GM19324 (cell line): ENCODE data around the gene NR4A1.

Experiments used
- ATAC-seq: cut with Tn5 transposase; IDR thresholded peaks from one replicate; pipeline ENCODE4 v1.9.1; 2021; ENCODE audit warnings: mild to moderate bottlenecking, moderate library complexity; ENCODE audit not compliant: unreplicated experiment, low FRiP score

The NR4A1 gene

DNA sequence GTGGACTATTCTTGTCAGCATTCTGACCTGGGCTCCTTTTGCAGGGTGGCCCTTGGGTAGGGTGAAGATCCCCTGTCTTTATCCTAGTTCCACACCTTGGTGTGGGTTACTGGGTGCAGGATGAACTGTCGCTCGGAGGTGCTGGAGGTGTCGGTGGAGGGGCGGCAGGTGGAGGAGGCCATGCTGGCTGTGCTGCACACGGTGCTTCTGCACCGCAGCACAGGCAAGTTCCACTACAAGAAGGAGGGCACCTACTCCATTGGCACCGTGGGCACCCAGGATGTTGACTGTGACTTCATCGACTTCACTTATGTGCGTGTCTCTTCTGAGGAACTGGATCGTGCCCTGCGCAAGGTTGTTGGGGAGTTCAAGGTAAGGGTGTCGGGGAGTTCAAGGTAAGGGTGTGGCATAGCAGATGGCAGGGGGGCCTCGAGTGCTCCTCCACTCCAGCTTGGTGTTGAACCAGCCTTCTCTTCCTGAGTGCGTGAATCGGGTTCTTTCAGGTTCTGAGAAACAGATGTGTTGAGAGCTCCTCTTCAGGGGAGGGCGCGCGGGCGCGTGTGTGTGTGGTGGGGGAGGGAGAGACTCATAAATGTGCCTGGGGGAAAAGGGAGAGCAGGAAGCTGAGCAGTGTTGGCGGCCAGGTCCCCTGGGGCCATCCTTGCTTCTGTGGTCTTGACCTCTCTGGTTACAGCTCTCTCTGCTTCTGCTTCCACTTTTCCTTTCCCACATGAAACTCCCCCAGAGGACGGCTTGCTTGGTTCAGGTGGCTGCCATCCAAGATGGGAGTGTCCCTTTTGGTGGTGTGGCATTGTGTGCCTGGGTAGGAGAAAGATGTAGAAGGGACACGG is 22.5 kb downstream of the NR4A1 start:
- no peak for ATAC-seq

DNA sequence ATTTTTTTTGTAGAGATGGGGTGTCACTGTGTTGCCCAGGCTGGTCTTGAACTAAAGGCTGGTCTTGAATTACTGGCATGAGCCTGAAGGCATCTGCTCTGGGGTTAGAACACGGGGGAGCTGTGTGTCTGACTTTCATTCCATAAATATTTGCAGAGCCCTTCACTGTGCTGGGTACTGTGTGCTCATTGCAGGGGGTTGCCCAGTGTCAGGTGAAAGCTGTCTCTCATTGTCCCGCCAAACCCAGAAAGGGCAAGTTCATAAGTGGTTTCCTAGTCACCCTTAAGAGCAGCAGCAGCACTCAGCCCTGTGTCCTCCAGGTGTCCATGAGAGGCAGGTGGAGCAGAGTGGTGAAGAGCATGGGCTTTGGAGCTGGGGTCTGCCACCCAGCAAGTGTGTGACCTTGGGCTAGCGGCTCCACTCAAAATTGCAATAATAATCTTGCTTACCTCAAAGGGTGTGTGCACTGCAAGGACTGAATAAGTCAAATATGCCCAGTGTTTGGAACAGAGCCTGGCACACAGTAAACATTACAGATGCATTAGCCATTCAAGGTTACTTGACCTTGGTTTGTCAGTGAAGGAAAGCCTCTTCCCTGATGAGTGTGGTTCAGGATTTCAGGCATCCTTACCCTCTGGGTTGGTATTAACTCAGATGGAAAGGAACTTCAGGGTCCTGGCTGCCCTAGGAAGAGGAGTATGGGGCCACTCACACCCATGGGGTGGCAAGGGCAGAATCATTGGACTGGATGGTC is 23.9 kb downstream of the NR4A1 start:
- no peak for ATAC-seq

DNA sequence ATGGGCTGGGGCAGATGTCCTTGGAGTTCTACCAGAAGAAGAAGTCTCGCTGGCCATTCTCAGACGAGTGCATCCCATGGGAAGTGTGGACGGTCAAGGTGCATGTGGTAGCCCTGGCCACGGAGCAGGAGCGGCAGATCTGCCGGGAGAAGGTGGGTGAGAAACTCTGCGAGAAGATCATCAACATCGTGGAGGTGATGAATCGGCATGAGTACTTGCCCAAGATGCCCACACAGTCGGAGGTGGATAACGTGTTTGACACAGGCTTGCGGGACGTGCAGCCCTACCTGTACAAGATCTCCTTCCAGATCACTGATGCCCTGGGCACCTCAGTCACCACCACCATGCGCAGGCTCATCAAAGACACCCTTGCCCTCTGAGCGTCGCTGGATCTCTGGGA is 25.6 kb downstream of the NR4A1 start:
- no peak for ATAC-seq

DNA sequence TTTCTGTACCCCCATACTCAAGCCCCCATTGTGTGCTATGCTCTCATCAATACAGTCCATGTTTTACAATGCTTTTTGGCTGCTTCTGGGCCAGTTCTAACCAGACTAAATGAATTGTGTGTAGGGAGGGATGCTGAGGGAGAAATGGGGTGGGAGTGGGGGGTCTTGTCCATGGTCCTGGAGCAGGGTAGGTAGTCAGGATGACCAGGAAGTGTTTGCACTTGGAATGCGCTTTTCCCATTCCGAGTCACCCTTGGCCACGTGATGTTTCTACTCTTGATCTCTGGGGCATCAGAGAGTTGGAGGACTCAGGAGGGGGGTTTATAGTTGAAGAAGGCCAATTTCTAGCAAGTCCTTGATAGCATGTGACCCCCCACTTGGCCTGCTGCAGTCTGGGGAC is 27.0 kb downstream of the NR4A1 start:
- no peak for ATAC-seq

DNA sequence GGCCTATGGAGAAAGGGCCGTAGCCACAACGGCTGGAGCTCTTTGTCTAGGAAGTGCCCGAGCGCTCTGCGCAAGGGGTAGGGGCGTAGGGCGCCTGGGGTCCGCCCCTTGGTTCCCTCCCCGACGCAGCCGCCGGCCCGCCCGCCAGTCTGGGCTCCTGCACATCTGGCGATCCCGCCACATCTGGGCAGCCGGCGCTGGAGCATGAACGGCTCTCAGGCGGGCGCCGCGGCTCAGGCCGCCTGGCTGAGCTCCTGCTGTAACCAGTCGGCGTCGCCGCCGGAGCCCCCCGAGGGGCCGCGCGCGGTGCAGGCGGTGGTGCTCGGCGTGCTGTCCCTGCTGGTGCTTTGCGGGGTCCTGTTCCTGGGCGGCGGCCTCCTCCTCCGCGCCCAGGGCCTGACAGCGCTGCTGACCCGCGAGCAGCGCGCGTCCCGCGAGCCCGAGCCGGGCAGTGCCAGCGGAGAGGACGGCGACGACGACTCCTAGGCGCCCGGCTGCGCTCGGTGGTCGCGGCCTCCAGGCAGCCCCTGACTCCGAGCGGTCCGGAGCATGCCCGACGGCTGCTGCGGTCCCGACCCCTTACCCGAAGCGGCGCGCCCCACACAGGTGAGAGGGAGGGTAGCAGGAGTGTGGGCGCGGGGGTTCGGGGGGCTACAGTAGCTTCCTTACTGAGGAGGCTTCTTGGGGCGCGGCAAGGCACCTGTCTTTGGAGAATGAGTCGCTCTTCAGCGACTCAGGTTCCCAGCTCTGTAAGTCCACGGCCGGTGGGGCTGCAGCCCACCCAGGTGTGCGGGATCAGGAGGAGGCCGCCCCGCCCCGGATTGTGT is 28.5 kb downstream of the NR4A1 start, which contains the start of gene SMIM41:
Gene SMIM41, plus strand, starts transcription at position 129 of the 827 bp plus-strand sequence. Its CDS starts 76 bp downstream, at position 205.
- no peak for ATAC-seq

DNA sequence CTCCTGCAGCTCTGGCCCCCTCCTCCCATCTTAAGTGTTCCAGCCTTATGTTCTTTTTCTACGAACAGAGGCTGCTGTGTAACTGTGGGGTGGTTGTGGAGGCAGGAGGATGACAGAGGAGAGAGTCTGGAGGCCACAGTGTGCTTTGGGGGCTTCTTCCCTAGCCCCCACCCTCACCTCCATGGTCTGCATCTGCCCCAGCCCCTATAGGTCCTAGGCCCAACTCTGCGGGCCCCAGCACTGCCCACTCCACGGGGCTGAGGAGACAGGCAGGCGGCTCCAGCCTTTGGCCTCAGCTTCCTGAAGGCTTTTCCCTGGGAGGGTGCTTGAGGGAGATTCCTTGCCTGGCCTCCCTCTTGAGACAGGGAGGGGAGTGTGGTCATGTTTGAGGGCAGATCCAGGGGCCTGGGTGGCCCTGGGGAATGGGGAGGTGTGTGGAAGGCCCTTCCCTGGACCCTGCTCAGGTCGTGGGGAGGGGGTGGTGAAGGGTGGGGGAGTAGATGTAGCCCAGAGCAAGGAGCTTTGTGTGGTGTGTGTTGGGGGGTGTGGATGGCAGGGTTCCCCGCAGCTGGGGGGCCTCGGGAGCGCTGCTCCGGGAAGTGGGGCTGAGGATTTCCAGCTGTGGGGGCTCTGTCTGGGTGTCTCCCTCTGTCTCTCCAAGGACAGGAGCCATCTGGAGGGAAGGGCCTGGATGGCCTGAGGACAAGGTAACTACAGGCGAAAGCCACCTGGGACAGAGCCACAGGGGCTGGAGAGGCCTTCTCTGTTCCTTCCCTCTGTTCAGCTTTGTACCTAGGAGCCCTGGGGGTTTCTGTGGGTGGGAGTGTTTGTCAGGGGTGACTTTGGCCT is 29.4 kb downstream of the NR4A1 start:
- ATAC-seq, result no peak

DNA sequence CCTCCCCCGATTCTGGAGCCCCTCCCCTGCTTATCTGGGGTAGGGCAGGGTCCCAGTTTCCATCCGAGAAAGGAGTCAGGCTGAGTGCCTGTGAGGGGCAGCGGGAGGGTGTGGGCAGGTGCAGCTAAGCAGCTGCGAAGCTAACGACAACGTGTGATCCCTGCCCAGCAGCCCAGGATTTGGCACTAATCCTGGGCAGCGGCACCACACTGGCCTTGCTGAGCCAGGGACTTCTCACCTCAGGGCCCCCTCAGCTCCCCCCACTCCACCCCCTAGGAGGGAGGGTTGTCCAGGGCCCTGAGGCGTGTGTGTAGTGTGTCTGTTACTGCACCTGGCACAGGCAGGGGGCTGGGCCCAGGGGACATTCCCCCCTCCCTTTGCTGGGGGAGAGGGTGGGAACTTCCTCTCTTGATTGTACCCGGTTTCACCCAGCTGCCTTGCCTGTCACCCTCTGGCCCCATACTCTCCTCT is 30.1 kb downstream of the NR4A1 start:
- peak; percentile 69 for ATAC-seq

DNA sequence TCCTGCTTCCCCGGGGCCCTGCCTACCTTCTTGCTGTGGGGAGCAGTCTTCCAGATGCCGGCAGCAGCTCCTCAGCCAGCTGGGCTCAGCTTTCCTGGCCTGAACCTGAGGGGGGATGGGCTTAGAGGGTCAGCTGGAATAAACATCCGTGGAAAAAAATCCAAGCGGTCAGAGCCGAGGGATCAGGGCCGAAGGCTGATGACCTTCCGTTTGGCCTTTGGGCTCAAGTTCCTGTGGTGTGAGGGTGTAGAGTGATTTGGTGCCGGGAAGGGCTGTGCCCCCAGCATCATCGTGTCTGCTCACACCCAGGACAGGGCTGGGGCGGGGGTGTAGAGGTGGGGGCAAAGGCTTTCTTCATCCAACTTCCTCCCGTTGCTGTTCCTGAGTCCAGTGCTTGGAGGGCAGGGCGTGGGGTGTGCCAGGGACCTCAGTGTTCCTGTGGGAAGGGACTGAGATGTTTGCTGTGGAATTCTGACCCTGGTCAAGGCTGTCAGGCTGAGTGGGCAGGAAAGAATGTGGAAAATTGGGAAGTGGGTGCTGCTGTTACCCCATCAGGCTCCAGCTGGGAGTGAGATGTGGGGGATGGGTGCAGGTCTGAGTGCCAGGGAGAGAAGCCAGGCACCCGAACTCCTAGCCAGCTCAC is 30.9 kb downstream of the NR4A1 start:
- ATAC-seq, result no peak

DNA sequence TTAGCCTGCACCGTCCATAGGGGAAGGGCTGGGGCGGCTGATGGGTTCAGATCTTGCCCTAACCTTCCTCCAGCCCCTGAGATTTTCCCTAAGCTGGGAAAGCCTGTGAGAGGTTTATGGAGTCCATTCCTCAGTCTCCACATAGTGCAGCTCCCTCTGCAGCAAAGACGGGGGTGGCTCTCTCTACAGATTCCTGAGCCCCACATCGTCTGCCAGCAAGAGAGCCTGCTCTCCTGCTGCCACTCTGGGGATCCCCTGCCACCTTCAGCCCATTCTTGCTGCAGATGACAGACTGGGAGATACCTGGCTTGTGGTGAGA is 31.4 kb downstream of the NR4A1 start:
- no peak for ATAC-seq

DNA sequence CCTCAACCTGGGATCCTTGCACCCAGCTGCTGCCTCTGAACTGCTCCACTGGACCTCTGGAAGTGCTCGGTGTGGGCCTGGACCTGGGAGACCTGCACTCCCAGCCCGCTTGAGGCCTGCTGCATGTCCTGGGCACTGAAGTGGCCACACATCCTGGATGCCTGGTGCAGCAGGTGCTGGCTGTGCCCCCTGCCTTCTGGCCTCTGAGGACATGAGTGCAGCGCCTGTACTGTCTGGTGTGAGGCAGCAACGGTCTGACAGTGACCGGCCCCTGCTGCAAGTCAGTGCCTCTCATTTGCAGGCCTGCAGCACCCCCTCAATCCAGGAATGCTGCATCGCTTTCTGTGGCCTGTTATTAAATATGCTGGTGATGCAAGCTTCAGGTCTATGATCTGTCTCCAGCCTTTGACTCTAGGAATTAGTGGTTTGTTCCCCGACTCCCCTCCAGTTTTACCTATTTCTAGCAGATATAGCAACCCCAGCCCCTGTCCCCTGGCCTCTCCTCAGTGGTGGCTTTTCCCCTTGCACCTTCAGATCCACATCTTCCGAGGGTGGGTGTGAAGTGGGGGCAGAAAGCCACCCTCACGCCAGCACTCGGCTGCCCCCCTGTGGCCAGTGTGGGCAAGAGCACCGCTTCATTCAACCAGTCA is 31.9 kb downstream of the NR4A1 start:
- no peak for ATAC-seq

DNA sequence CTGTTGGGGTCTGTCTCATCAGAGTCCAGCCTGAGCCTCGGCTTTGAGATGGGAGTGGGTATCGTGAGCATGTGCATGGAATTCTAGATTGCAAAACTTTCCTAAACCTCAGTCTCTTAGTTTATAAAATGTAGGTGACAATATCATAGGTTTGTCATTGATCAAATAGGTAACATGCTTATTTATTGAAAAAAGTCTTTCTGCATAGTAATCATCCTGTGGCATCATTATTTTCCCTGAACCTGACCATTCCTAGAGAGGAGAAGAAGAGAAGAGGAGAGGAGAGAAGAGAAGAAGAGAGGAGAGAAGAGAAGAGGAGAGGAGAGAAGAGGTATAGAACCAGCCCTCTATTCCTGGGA is 32.4 kb downstream of the NR4A1 start:
- no peak for ATAC-seq

DNA sequence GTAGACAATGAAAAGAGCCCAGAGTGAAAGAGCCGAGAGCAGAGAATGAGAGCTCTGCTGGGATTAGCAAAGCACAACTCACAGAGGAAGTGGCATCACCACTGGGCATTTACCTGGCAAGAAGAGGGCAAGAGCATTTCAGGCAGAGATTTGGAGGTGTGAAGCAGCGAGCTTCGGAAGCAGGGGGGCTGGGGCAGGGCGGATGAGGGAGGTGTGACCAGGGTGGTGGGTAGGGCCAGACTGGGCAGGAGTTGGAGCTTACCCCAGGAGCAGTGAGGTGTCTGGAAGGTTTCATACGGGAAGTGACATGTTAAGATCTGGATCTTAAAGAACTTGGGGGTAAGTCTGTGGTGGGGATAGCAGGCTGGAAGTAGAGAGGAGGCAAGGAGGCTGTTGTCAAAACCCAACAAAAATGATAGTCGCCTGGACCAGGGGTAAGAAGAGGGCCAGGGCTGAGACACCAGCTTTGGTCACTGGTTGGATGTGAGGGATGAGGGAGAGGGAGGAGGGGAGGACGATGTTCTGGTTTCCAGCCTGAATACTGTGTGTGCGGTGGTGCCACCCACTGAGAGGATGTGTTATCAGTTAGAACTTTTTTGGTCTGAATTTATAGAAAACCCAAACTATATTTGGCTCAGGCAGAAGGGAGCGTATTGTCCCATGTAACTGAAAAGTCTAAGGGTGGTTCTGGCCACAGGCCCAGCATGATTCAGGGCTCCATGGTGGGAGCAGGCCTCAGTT is 33.4 kb downstream of the NR4A1 start:
- ATAC-seq, result no peak

DNA sequence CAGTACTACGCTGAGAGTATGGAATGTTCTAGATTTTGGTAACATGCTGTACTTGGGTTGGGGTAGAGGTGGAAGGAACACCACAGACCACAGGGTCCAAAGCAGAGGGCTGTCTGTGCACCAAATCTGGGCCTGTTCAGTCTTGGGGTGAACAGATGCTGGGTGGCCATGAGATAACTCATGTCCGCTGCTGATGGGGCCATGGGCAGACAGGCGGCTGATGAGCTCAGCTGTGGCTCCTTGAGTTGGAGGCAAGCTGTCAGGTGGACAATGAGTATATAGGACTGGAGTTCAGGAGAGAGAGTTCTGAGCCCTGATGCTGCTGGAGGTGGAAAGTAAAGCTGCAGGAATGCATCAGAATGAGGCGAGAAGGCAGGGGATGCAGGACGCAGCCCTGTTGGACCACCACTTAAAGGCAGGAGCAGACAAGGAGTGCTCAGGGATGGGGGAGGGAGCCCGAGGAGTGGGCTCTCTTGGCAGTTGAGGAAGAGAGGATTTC is 34.5 kb downstream of the NR4A1 start:
- ATAC-seq, result no peak

DNA sequence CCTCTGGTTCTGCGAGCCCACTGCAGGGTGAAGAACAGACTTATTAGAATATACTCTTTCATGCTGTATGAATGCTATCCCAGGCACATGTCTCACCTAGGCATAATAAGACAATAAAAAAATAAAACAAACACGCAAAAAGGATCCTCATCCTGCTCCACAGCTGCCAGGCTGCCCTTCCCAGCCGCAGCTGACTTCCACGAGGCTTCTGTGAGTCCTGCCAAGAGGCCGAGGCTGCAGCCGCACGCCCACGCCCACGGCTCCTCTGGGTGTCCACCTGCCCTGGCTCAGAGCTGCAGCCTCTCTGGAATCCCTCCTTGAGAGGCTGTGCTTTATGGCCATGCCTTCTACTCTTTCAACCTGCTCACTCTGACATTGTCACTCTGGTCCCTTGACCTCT is 35.1 kb downstream of the NR4A1 start:
- no peak for ATAC-seq

DNA sequence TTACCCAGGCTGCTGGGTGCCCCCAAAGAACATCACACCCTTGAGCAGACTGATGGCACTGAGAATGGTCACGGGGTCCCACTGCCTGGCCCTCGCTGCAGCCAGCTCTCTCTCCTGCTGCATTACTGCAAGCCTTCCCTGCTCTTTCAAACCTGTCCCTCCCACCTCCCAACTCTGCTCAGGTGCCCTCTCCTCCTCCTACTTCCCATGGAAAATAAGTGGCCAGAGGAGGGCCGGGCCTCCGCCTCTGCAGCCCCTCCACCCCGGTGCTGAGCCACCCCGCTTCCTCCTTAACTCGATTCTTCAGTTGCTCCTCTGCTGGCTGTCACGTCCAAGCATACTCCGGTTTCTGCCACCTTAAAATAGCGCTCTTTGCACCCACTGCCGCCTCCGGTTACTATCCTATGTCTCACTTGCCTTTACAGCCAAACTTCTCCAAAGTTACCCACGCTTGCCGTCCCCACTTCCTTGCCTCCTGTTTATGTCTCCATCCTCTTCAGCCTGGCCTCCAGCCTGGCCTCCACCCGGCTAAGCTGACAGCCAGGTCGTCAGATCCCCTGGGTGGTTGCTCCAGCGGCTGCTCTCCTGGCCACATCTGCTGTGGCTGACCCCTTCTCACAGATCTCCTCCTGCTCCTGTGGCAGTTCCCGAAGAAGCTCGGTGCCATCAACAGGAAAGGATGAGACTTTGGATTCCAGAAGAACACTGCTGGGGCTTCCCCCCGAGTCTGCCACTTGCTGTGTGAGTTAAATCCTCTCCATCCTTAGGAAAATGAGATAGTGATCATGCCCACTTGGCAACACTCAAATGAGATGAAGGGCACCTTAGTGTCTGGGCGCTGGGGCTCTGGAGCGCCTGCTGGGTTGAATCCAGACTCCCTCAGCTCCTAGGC is 35.9 kb downstream of the NR4A1 start:
- ATAC-seq, result no peak

DNA sequence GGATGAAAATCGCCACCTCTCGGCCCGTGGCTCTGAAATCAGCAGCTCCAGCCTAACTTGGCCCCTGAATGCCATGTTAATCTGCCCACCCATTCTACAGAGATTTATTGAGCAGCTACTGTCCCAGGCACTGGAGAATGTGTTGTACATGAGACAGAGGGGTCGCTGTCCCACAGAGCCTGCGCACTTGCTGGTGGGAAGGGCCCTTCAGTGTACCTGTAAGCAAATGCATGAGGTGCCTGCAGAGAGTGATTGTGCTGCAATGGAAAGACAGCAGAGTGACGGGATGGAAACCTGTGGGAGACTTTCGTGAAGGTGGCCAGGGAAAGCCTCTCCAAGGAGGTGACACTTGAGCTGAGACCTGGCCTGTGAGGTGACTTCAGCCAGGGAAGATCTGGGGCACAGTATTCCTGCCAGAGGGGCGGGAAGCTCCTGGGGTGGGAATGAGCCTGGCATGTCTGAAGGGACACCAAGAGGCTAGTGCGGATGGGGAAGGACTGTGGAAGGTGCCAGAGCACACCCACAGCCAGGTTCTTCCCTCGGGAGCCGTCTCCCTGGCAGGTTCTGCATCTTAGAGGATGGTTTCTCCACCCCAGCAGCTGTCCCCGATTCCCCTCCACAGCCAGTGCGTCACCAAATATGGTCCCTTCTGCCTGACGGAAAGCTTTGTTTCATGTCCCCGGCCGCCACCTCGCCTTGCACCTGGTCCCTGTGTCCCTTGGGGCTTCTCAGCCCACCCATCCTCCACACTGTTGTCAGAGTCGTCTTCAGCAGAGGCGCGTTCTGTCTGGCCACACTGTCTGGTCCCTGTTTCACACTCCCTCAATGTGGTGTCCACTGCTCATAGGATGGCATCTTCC is 36.9 kb downstream of the NR4A1 start:
- no peak for ATAC-seq
